Stomach (tissue), 4 donors: ENCODE data around the gene CLK1.

Experiments
- CTCF ChIP-seq, 7 experiments: fragments of 450-650 bp in 4 of 7; fragments of 200-600 bp in 3 of 7; sonication (generic) in 3 of 7; IDR thresholded peaks; one replicate each; pipeline ENCODE4 v1.5.1; 2016 to 2019; ENCODE audit warnings: antibody characterized with exemption in 7 of 7, control low read depth in 2 of 7, mild to moderate bottlenecking in 1 of 7
- EP300 ChIP-seq: sonication (generic); formaldehyde crosslinking; IDR thresholded peaks from one replicate; pipeline ENCODE4 v1.6.1; 2017; ENCODE audit warnings: antibody characterized with exemption
- POLR2A ChIP-seq, 4 donors: fragments of 450-650 bp; IDR thresholded peaks; one replicate each; pipeline ENCODE4 v1.6.1; 2016; ENCODE audit warnings: antibody characterized with exemption in 4 of 4, control low read depth in 2 of 4, mild to moderate bottlenecking in 1 of 4, moderate library complexity in 1 of 4
- POLR2AphosphoS5 ChIP-seq, 3 donors: sonication (generic); formaldehyde crosslinking; IDR thresholded peaks; one replicate each; pipeline ENCODE4 v1.6.1; 2016; ENCODE audit warnings: antibody characterized with exemption in 3 of 3

GRCh38 chr2:200909958-200910357 lies 45.5 kb upstream of the CLK1 start:
- TF ChIP-seq POLR2AphosphoS5 (IDR thresholded peaks at IDR 0.05) (no peak), CTCF (IDR thresholded peaks at IDR 0.05) (no peak), POLR2A (IDR thresholded peaks at IDR 0.05) (no peak), EP300 (no peak)
